AG04450 (cell line): Measurements from ENCODE around the gene OS9. TPM values are rescaled to one million over a fixed set of nuclear protein-coding genes. Genes with fewer than 3 reads are reported as not detected.
A peak's percentile ranks its signal among the peaks of the same experiment; 100 is the strongest.

Source experiments
- CTCF ChIA-PET: fragments of 300-600, 350-600 bp; formaldehyde crosslinking; extraction: SDS; loops from one replicate; lab custom pipeline; 2022; ENCODE audit warnings: antibody characterized with exemption, inconsistent platforms; lab: Charles Lee
- POLR2A ChIA-PET: fragments of 350-600 bp; formaldehyde crosslinking; extraction: SDS; loops from one replicate; lab custom pipeline; 2021; ENCODE audit warnings: antibody characterized with exemption, inconsistent platforms; lab: Yijun Ruan, JAX
- DNase-seq: peaks from one replicate; pipeline ENCODE4 v3.0.0-alpha.2; 2011; ENCODE audit warnings: low read depth, low spot score
- H3K27ac ChIP-seq: one replicate; pipeline ENCODE4 v1.5.1; 2012; ENCODE audit warnings: low read depth, low read length, control low read depth
- H3K27me3 ChIP-seq: one replicate; pipeline ENCODE4 v1.6.0; 2012; ENCODE audit warnings: low read length; ENCODE audit not compliant: control insufficient read depth, insufficient read depth
- H3K4me3 ChIP-seq: 2 replicates; pipeline ENCODE4 v1.5.1; 2011; ENCODE audit warnings: mild to moderate bottlenecking, low read depth, low read length, control low read depth
- H3K9me3 ChIP-seq: 2 replicates; pipeline ENCODE4 v1.5.1; 2012; ENCODE audit warnings: low read length; ENCODE audit not compliant: control insufficient read depth, insufficient read depth
- polyA plus RNA-seq: library from polyadenylated mRNA; depleted of rRNA; stranded (reverse); fragments of >200 nt; gene quantifications from 2 replicates; pipeline ENCODE4 v1.2.3, GENCODE V29; 2011
- TF ChIP-seq, protein P1 (sequence below): IDR thresholded peaks from 2 replicates; pipeline ENCODE4 v1.5.1; 2011; ENCODE audit warnings: low read depth, low read length, control low read depth, inconsistent platforms

The OS9 gene
- polyA plus RNA-seq, 1 experiment, result 310 TPM

GRCh38 chr12:57766464-57767304 lies 72.8 kb downstream of the OS9 start, which contains the start of gene CYP27B1:
Gene CYP27B1 (minus strand): TSS chr12:57767078. CDS start chr12:57767041, 37 bp downstream.
- ChIA-PET POLR2A (interaction anchor here (0.5 to 1.2 kb wide), 2 partner anchors 10 to 174 kb away, joined by 3 read pairs; no protein-coding TSS in a partner anchor), CTCF (interaction anchor here (1.3 to 4.3 kb wide), 2 partner anchors 10 to 16 kb away, joined by 6 to 24 read pairs; partner anchors contain the start of gene TSFM)
- H3K4me3 ChIP-seq, result peak within 1 kb of the TSS; percentile 43
- H3K27me3 ChIP-seq, result peaks cover 36% of the 10 kb centered on the region
- no peak for DNase-seq
- TF ChIP-seq, protein P1, sequence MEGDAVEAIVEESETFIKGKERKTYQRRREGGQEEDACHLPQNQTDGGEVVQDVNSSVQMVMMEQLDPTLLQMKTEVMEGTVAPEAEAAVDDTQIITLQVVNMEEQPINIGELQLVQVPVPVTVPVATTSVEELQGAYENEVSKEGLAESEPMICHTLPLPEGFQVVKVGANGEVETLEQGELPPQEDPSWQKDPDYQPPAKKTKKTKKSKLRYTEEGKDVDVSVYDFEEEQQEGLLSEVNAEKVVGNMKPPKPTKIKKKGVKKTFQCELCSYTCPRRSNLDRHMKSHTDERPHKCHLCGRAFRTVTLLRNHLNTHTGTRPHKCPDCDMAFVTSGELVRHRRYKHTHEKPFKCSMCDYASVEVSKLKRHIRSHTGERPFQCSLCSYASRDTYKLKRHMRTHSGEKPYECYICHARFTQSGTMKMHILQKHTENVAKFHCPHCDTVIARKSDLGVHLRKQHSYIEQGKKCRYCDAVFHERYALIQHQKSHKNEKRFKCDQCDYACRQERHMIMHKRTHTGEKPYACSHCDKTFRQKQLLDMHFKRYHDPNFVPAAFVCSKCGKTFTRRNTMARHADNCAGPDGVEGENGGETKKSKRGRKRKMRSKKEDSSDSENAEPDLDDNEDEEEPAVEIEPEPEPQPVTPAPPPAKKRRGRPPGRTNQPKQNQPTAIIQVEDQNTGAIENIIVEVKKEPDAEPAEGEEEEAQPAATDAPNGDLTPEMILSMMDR, result no peak
- no peaks in the 10 kb centered on the region; the same call in 1 of the 2 replicates for H3K9me3 ChIP-seq
- no peak within 1 kb of the TSS for H3K27ac ChIP-seq

DNA sequence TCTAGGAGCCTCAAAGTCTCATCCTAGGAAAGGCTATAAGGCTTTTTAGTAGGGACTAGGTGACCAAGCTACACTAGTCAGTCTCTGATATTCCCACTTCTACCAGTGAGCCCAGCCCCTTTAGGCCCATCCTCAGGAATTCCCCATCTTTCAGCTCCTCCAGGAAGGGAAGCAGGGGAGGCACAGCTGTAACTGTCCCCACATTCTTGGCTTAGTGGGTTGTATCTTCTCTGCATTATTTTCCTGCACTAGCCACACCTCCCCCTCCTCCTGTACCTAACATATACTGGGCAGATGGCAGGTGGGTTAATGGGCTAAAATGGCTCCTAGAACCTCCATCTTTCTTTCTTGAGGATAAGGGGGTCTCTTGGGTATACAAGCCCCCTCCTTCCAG lies 73.4 kb downstream of the OS9 start:
- Histone ChIP-seq H3K9me3 (no peaks in the 10 kb centered on the region; the same call in 1 of the 2 replicates), H3K27me3 (peaks cover 36% of the 10 kb centered on the region), H3K27ac (no peak overlapping the region), H3K4me3 (no peak overlapping the region)
- no peak for DNase-seq
- ChIA-PET CTCF (interaction anchor here (4.3 kb wide), 1 partner anchor 11 kb away, joined by 24 read pairs; no protein-coding TSS in a partner anchor), POLR2A (interaction anchor here (0.5 to 1.2 kb wide), 2 partner anchors 10 to 174 kb away, joined by 3 read pairs; no protein-coding TSS in a partner anchor)
- TF ChIP-seq, protein P1, result no peak

DNA sequence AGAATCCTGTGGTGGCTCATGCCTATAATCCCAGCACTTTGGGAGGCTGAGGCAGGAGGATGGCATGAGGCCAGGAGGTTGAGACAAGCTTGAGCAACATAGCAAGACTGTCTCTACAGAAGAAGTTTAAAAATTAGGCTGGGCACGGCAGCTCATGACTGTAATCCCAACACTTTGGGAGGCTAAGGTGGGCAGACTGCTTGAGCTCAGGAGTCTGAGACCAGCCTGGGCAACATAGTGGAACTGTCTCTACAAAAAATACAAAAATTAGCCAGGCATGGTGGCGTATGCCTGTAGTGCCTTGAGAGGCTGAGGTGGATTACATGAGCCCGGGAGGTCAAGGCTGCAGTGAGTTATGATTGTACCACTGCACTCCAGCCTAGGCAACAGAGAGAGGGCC lies 73.9 kb downstream of the OS9 start:
- Histone ChIP-seq H3K27ac (no peak overlapping the region), H3K4me3 (no peak overlapping the region), H3K9me3 (no peaks in the 10 kb centered on the region; the same call in 1 of the 2 replicates), H3K27me3 (peaks cover 36% of the 10 kb centered on the region)
- ChIA-PET CTCF (interaction anchor here (4.3 kb wide), 1 partner anchor 11 kb away, joined by 24 read pairs; no protein-coding TSS in a partner anchor), POLR2A (no interaction called here)
- TF ChIP-seq, protein P1, result no peak
- DNase-seq, result no peak

DNA sequence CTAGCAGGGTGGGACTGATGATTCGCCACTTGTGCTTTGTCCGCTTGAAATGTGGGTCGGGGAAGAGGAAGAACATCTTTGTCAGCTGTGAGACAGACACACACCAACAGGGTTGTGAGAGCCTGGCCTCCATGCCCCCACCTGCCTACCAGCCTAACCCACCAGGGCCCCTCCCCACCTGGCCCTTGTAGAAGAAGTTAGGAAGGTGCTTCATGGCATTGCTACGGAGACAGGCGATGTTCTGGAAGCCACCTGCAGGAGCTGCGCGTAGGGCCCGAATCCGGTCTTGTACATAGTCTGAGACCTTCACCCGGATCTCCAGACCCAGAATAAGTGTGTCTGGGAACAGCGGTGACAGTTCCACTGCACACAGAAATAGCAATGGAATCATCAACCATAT lies 75.7 kb downstream of the OS9 start:
- Histone ChIP-seq H3K4me3 (no peak overlapping the region), H3K27ac (no peak overlapping the region), H3K9me3 (no peaks in the 10 kb centered on the region; the same call in 1 of the 2 replicates), H3K27me3 (peaks cover 24% of the 10 kb centered on the region)
- no peak for DNase-seq
- TF ChIP-seq, protein P1, result no peak
- ChIA-PET POLR2A (no interaction called here), CTCF (no interaction called here)

DNA sequence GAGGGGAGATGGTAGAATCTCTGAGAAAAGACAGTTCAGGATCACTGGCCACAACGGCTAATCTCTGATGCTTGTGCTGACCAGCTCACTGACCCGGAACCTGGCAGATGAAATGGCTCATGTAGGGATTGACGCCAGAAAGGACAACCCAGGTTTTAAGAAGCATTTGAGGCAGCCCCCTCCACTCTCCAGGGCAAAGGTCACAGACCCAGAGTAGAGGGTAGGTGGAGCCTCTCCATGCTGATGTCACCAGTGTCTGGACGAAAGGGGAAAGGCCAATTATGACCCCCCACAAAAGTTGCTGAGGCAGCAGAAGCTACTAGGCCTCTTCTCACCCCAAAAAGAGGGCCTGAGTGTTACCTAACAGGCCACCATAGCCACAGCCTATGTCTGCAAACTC lies 76.8 kb downstream of the OS9 start:
- POLR2A ChIA-PET, result no interaction called here
- peaks cover 13% of the 10 kb centered on the region for H3K27me3 ChIP-seq
- DNase-seq, result no peak
- TF ChIP-seq, protein P1, result no peak
- H3K4me3 ChIP-seq, result peak overlapping the region; percentile 98; the same call in 1 of the 2 replicates
- CTCF ChIA-PET, result no interaction called here
- no peak overlapping the region for H3K27ac ChIP-seq
- no peaks in the 10 kb centered on the region; the same call in 1 of the 2 replicates for H3K9me3 ChIP-seq
